ENCODE measurements around the gene BMERB1.

DNA sequence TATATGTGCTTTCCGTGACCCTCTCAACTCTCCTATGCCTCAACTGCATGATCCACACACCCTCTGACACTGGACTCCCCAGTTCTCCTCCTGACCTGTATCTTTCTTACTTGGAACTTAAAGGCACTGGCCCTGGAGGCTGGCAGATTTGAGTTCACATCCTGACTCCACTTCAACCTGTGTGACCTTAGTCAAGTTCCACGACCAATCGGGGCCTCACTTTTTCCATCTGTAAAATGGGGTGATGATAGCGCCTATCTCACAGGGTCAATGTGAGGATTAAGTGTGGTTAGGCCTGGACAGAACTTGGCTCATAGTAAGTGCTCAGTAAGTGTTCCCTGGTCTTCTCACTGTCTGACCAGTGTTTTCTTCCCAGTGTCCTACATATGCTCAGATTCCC lies 183.5 kb downstream of the BMERB1 start:
- TF ChIP-seq POLR2A (IDR thresholded peaks at IDR 0.05): no peak
- TF ChIP-seq, protein P1, sequence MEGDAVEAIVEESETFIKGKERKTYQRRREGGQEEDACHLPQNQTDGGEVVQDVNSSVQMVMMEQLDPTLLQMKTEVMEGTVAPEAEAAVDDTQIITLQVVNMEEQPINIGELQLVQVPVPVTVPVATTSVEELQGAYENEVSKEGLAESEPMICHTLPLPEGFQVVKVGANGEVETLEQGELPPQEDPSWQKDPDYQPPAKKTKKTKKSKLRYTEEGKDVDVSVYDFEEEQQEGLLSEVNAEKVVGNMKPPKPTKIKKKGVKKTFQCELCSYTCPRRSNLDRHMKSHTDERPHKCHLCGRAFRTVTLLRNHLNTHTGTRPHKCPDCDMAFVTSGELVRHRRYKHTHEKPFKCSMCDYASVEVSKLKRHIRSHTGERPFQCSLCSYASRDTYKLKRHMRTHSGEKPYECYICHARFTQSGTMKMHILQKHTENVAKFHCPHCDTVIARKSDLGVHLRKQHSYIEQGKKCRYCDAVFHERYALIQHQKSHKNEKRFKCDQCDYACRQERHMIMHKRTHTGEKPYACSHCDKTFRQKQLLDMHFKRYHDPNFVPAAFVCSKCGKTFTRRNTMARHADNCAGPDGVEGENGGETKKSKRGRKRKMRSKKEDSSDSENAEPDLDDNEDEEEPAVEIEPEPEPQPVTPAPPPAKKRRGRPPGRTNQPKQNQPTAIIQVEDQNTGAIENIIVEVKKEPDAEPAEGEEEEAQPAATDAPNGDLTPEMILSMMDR (IDR thresholded peaks at IDR 0.05): no peak
- TF ChIP-seq POLR2AphosphoS5 (IDR thresholded peaks at IDR 0.05): no peak
